Natural killer cell treated with Interleukin-12 subunit alpha and Interleukin-12 subunit beta and Interleukin-15 and Interleukin-18, amount 100 ng/mL, for 72 hours (primary cell): Measurements from ENCODE around the gene RNF144B. TPM values are rescaled to one million over a fixed set of nuclear protein-coding genes. Genes with fewer than 3 reads are reported as not detected.
"Not testable (repeated sequence)": the region's sequence is repeated elsewhere in the genome, so short reads cannot be mapped to it uniquely, and the experiment has no call there.

Source experiments
- ATAC-seq, 2 donors: fragments of 150-1000 bp; cut with Tn5 transposase in 1 of 2; sonication (Bioruptor Pico), chemical (Tn5 transposase) in 1 of 2; 2 replicates each; pipeline ENCODE4 v1.10.0; 2021
- DNase-seq: peaks from one replicate; pipeline ENCODE4 v3.0.0; 2022; ENCODE audit warnings: low spot score
- H3K27ac Mint-ChIP-seq, 2 donors: 1 replicate in 1 of 2; 2 replicates in 1 of 2; pipeline ENCODE4 v1.8.0; 2022; ENCODE audit warnings: mixed read lengths in 2 of 2, mild to moderate bottlenecking in 1 of 2, moderate library complexity in 1 of 2
- H3K27me3 Mint-ChIP-seq, 2 donors: 1 replicate in 1 of 2; 2 replicates in 1 of 2; pipeline ENCODE4 v1.8.0; 2022; ENCODE audit warnings: mixed read lengths in 2 of 2
- H3K36me3 Mint-ChIP-seq: one replicate; pipeline ENCODE4 v1.8.0; 2022; ENCODE audit warnings: mixed read lengths
- H3K4me1 Mint-ChIP-seq, 2 donors: 1 replicate in 1 of 2; 2 replicates in 1 of 2; pipeline ENCODE4 v1.8.0; 2022; ENCODE audit warnings: low read depth in 2 of 2, mixed read lengths in 2 of 2, mild to moderate bottlenecking in 1 of 2
- H3K4me3 Mint-ChIP-seq: one replicate; pipeline ENCODE4 v1.8.0; 2022; ENCODE audit warnings: mixed read lengths
- H3K9me3 Mint-ChIP-seq: 2 replicates; pipeline ENCODE4 v1.8.0; 2022; ENCODE audit warnings: mixed read lengths
- total RNA-seq, 2 donors: library from RNA; stranded (reverse); gene quantifications; one replicate each; pipeline ENCODE4 v1.2.3, GENCODE V29; 2022

The RNF144B gene
- total RNA-seq, 2 donors from 2014 or later = 0.76 to 2.0 TPM

- Mint-ChIP-seq H3K27me3 (peaks cover 0 to 8% of the 10 kb centered on the region in 2 donors), H3K4me1 (peaks cover 0 to 3% of the 10 kb centered on the region in 2 donors), H3K27ac (no peak overlapping the region), H3K36me3 (no peaks in the 10 kb centered on the region), H3K9me3 (no peaks in the 10 kb centered on the region), H3K4me3 (no peak overlapping the region)
- no peak for DNase-seq
- ATAC-seq = no peak
Measured at GRCh38 chr6:18447552-18447951, 60.4 kb downstream of the RNF144B start.

- DNase-seq (no peak), ATAC-seq (no peak)
- Mint-ChIP-seq H3K27ac (no peak overlapping the region), H3K4me1 (no peaks in the 10 kb centered on the region), H3K36me3 (no peaks in the 10 kb centered on the region), H3K9me3 (no peaks in the 10 kb centered on the region), H3K27me3 (peaks cover 0 to 8% of the 10 kb centered on the region in 2 donors), H3K4me3 (no peak overlapping the region)
Measured at GRCh38 chr6:18451756-18452155, 64.6 kb downstream of the RNF144B start.

GRCh38 chr6:18454446-18454845 lies 67.3 kb downstream of the RNF144B start:
- Mint-ChIP-seq H3K9me3 (no peaks in the 10 kb centered on the region), H3K4me3 (no peak overlapping the region), H3K4me1 (no peaks in the 10 kb centered on the region), H3K36me3 (no peaks in the 10 kb centered on the region), H3K27me3 (peaks cover 0 to 8% of the 10 kb centered on the region in 2 donors), H3K27ac (no peak overlapping the region)
- DNase-seq = no peak
- no peak for ATAC-seq

- ATAC-seq = no peak
Measured at GRCh38 chr6:18457065-18457737, 70.1 kb downstream of the RNF144B start.

GRCh38 chr6:18458086-18458485 lies 70.9 kb downstream of the RNF144B start:
- ATAC-seq, H3K4me3 Mint-ChIP-seq, H3K4me1 Mint-ChIP-seq, DNase-seq, H3K36me3 Mint-ChIP-seq, H3K27me3 Mint-ChIP-seq, H3K27ac Mint-ChIP-seq, H3K9me3 Mint-ChIP-seq: not testable (repeated sequence)

More at GRCh38 chr6:18457065-18457737, 70.1 kb downstream of the RNF144B start:
- Mint-ChIP-seq H3K9me3 (no peaks in the 10 kb centered on the region), H3K27me3 (no peaks in the 10 kb centered on the region), H3K4me1 (no peaks in the 10 kb centered on the region), H3K36me3 (no peaks in the 10 kb centered on the region), H3K4me3 (no peak overlapping the region), H3K27ac (no peak overlapping the region)
- DNase-seq = no peak

- Mint-ChIP-seq H3K27ac (peak overlapping the region in 1 of 2 donors; percentile 44), H3K4me3 (no peak overlapping the region), H3K27me3 (no peaks in the 10 kb centered on the region), H3K36me3 (no peaks in the 10 kb centered on the region), H3K9me3 (peaks cover 3% of the 10 kb centered on the region), H3K4me1 (no peaks in the 10 kb centered on the region)
- ATAC-seq (no peak), DNase-seq (no peak)
Measured at GRCh38 chr6:18463429-18463828, 76.3 kb downstream of the RNF144B start.

- no peak overlapping the region for H3K27ac Mint-ChIP-seq
- DNase-seq (no peak), ATAC-seq (no peak)
- H3K27me3 Mint-ChIP-seq = no peaks in the 10 kb centered on the region
- H3K9me3 Mint-ChIP-seq = peaks cover 3% of the 10 kb centered on the region
- H3K4me1 Mint-ChIP-seq = no peaks in the 10 kb centered on the region
- H3K36me3 Mint-ChIP-seq = no peaks in the 10 kb centered on the region
- no peak overlapping the region for H3K4me3 Mint-ChIP-seq
Measured at GRCh38 chr6:18464176-18464575, 77.0 kb downstream of the RNF144B start.

GRCh38 chr6:18465410-18466154 lies 78.4 kb downstream of the RNF144B start:
- Mint-ChIP-seq H3K27me3 (no peaks in the 10 kb centered on the region), H3K4me1 (no peaks in the 10 kb centered on the region), H3K27ac (no peak overlapping the region), H3K4me3 (no peak overlapping the region), H3K9me3 (peaks cover 3% of the 10 kb centered on the region), H3K36me3 (no peaks in the 10 kb centered on the region)
- DNase-seq (no peak), ATAC-seq (no peak)

- Mint-ChIP-seq H3K27ac (no peak overlapping the region), H3K4me1 (no peaks in the 10 kb centered on the region), H3K4me3 (no peak overlapping the region), H3K27me3 (peaks cover 0 to 3% of the 10 kb centered on the region in 2 donors), H3K9me3 (no peaks in the 10 kb centered on the region), H3K36me3 (no peaks in the 10 kb centered on the region)
- no peak for DNase-seq
- no peak for ATAC-seq
Measured at GRCh38 chr6:18467741-18468502, 80.8 kb downstream of the RNF144B start.

- Mint-ChIP-seq H3K4me1 (no peaks in the 10 kb centered on the region), H3K4me3 (no peak overlapping the region), H3K36me3 (no peaks in the 10 kb centered on the region), H3K9me3 (no peaks in the 10 kb centered on the region), H3K27me3 (peaks cover 0 to 3% of the 10 kb centered on the region in 2 donors), H3K27ac (no peak overlapping the region)
- ATAC-seq (no peak), DNase-seq (no peak)
Measured at GRCh38 chr6:18468503-18468843, 81.3 kb downstream of the RNF144B start.

- ATAC-seq (no peak), DNase-seq (no peak)
- no peaks in the 10 kb centered on the region for H3K4me1 Mint-ChIP-seq
- peaks cover 0 to 3% of the 10 kb centered on the region in 2 donors for H3K27me3 Mint-ChIP-seq
- H3K9me3 Mint-ChIP-seq = no peaks in the 10 kb centered on the region
- H3K27ac Mint-ChIP-seq = no peak overlapping the region
- no peak overlapping the region for H3K4me3 Mint-ChIP-seq
- no peaks in the 10 kb centered on the region for H3K36me3 Mint-ChIP-seq
Measured at GRCh38 chr6:18469536-18469935, 82.4 kb downstream of the RNF144B start.

GRCh38 chr6:18471232-18471964 lies 84.2 kb downstream of the RNF144B start:
- H3K4me1 Mint-ChIP-seq = no peaks in the 10 kb centered on the region
- H3K4me3 Mint-ChIP-seq = no peak overlapping the region
- H3K27me3 Mint-ChIP-seq = peaks cover 4 to 6% of the 10 kb centered on the region in 2 donors
- no peak overlapping the region for H3K27ac Mint-ChIP-seq
- no peaks in the 10 kb centered on the region for H3K36me3 Mint-ChIP-seq
- ATAC-seq (peak in 1 of 2 donors; percentile 62), DNase-seq (no peak)
- H3K9me3 Mint-ChIP-seq = no peaks in the 10 kb centered on the region

GRCh38 chr6:18472941-18473340 lies 85.8 kb downstream of the RNF144B start:
- no peak overlapping the region for H3K27ac Mint-ChIP-seq
- DNase-seq (no peak), ATAC-seq (no peak)
- no peaks in the 10 kb centered on the region for H3K9me3 Mint-ChIP-seq
- H3K36me3 Mint-ChIP-seq = no peaks in the 10 kb centered on the region
- H3K27me3 Mint-ChIP-seq = peaks cover 7 to 8% of the 10 kb centered on the region in 2 donors
- no peak overlapping the region for H3K4me3 Mint-ChIP-seq
- H3K4me1 Mint-ChIP-seq = no peaks in the 10 kb centered on the region
